ENCODE measurements around the gene TDRD9.

TDRD9 gene

DNA sequence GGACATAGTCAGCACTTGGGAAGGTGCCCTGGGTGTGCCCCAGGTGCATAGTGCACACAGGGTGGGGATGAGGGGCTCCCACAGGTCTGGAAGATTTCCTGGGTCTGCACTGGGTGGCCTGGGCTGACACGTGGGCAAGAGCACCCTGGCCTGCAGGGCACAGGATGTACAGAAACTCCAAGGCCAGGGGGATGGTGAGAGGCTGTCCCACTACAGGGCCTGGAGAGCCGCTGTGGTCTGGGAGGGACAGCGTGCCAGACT is 45.1 kb upstream of the TDRD9 start:
- no peak for TF ChIP-seq CTCF (IDR thresholded peaks at IDR 0.05)

GRCh38 chr14:103884854-103885253 is 43.4 kb upstream of the TDRD9 start:
- TF ChIP-seq CTCF (IDR thresholded peaks at IDR 0.05) = no peak

- no peak for TF ChIP-seq CTCF (IDR thresholded peaks at IDR 0.05)
Measured at GRCh38 chr14:103885509-103885932, 42.7 kb upstream of the TDRD9 start.

DNA sequence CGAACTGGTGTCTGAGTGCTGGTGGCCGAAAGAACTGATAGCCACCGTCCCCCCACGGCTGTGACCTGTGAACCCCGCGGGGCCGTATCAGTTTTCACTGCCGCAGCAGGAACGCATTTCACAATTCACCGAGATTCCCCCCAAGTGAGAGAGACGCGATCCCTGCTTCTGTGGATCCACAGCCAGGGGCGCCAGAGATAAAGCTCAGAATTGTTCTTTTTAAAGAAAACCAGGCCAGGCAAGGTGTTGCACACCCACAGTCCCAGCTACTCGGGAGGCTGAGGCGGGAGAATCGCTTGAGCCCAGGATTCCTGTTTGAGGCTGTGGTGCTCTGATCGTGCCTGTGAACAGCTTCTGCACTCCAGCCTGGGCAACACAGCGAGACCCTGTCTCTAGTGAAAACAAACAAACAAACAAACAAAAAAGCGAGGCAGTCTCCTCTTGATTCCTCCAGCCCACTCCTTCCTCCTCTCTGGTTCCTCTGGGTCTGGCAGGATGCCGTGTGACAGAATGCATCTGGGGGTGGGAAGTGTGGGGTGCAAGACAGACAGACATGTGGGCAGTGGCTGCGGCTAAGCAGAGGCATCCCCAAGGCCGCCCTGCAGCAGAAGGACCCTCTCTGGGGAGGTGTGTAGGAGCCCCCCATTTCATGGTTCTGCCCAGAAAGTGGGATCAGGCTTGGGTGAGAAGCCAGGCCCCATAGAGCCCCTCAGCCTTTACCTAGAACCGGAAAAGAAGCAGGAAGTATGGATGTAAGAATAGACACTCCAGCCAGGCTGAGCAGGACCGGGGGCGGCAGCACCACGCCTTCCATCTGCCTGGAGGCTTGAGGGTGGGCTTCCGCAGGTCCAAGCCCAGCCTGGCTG is 41.7 kb upstream of the TDRD9 start:
- TF ChIP-seq CTCF (IDR thresholded peaks at IDR 0.05) = no peak

DNA sequence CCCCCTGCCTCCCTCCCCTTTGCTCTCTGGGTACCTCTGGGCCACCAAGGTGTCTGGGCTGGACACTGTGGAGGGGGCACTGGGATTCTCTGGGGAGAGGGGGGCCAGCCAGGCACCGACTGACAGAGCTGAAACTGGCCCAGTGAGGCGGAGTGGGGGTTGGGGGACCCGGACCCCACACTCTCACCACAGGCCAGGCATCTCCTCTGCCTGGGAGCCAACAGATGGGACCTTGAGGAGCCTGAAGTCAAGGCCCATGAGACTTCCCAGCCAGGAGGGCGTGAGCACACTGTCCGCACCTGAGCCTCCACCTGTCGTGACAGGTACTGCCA is 41.1 kb upstream of the TDRD9 start:
- no peak for TF ChIP-seq CTCF (IDR thresholded peaks at IDR 0.05)

DNA sequence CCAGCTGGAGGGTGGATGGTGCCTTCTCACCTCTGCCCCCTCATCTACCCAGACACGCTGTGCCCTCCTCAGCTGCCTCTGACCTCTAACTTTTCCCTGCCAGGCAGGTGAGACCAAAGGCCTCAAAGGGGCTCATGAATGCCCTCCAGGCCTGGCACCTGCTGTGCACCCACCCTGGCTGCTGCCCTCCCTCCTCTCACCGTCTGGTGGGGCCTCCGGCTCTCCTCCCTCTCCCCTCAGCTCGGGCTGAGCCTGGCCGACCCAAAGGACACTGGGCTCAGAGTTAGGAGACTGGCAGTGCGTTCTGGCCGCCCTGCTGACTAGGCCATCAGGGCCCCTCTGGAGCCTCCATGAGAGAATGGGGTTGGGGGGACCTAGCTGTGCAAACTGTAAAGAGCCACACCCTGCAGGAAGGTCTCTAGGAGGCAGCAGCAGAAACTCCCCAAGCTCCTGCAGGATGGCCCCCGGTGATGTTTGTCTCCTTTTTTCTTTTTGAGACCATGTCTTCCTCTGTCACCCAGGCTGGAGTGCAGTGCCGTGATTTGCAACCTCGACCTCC is 40.6 kb upstream of the TDRD9 start:
- no peak for TF ChIP-seq CTCF (IDR thresholded peaks at IDR 0.05)

DNA sequence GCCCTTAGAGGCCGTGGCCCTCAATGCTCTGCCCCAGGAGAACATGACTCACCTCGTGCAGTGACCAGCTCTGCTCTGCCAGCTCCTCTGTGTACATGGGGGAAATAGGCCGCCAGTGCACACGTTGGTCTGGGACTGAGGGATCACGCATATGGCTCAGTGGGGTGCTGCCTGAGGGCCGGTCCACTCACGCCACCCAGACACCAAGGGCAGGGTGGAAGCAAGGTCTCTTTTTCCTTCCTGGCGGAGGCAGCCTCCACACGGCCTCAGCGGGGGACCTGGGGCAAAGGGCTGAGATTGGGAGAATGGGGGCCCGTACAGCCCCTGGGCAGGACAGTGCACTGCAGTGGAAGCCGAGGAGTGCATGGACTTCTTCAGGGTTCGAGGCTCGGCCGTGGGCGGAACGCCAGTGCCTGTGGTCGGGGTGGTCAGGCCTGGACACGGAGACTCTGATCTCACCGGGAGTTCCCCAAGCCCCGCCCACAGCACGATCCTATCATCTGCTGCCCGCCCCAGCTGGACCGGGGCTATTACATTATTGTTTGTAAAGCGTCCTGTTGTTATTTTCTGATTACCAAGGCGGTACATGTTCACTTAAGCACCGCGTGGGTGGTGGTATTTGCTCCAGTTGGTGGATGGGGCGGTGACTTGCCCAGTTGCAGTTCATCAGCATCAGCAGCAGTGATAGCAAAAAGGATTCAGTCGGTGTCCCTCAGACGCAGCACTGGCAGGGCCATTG is 38.8 kb upstream of the TDRD9 start:
- no peak for TF ChIP-seq CTCF (IDR thresholded peaks at IDR 0.05)

Data from LNCAP (cell line).